GM18499 (cell line): ENCODE measurements around the gene KLB.
A peak's percentile ranks its signal among the peaks of the same experiment; 100 is the strongest.
"Not testable (repeated sequence)": the region's sequence is repeated elsewhere in the genome, so short reads cannot be mapped to it uniquely, and the experiment has no call there.

Experiments used
- ATAC-seq: cut with Tn5 transposase; IDR thresholded peaks from one replicate; pipeline ENCODE4 v1.9.1; 2021; ENCODE audit warnings: moderate number of reproducible peaks; ENCODE audit not compliant: insufficient read depth, unreplicated experiment

KLB gene

DNA sequence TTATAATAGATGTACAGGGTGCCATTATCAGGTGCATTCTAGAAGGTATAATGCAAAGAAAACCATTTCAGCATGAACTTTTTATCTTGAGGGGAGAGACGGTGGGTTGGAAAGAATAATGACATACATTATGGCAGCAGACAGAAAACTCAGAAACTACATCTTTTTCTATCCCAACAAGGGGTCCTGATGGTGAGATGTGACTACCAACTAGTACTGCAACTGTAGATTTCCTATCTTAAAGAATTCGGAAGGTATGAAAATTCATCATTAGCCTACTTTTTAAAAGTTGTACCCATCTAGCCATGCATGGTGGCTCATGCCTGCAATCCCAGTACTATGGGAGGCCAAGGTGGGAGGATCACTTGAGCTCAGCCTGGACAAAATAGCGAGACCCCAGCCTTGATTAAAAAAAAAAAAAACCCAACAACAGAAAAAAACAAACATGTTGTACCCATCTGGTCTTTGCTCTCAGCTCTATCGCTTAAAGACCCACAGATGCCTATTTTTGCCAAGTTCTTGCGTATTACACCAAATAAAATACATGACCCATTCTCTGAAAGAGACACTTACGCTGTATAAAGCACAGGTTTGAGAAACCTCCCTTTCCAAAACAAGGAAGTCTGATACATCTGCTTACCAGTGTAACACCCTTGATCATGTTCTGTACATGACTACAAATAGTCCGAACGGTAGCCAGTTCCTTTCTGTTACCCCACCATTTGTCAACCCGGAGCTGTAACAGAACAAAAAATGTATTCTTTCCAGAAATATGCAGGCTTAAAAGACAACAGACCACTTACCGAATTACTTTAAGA lies 50.4 kb downstream of the KLB start:
- no peak for ATAC-seq

DNA sequence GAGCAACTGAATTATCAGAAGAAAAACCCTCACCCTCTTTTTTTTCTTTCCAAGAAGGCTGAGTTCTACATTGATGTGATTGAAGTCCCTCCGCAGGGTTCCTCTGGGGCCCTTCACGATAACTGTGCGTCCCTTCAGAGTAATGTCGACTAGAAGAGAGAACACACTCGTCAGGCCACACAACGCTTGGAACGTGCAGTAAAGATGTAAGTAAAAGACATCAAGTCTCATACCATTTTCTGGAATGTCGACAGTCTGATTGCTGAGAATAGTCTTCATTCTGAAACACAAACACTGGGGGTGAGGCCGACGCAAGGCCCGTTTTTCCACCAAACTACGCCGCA lies 51.4 kb downstream of the KLB start:
- not testable (repeated sequence) for ATAC-seq

GRCh38 chr4:39458505-39459300 lies 52.0 kb downstream of the KLB start, which contains the start of the genes LIAS and RPL9:
TSS of gene LIAS (plus strand) at chr4:39459056. CDS start at chr4:39459118, 62 bp downstream.
TSS of gene RPL9 (minus strand) at chr4:39458922. CDS start at chr4:39458439, 483 bp downstream.
- ATAC-seq, result peak; percentile 72

- ATAC-seq, result no peak
Measured at GRCh38 chr4:39464886-39465501, 58.3 kb downstream of the KLB start.

GRCh38 chr4:39466747-39467146 lies 60.0 kb downstream of the KLB start:
- ATAC-seq, result no peak

DNA sequence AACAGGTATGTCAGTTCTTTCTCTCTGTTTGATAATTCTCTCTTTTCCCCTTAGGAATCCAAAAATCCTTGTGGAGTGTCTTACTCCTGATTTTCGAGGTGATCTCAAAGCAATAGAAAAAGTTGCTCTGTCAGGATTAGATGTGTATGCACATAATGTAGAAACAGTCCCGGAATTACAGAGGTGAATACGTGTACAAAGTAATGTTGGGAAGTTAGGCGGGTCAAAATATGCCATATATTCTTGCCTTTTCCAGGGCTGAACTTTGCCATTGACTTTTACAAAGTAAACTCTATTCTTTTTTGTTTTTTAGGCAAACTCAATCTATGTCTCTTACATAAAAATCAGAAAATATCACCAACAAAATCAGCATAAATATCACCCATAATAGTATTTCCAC lies 60.7 kb downstream of the KLB start:
- no peak for ATAC-seq

GRCh38 chr4:39469429-39470077 lies 62.8 kb downstream of the KLB start:
- peak; percentile 73 for ATAC-seq

DNA sequence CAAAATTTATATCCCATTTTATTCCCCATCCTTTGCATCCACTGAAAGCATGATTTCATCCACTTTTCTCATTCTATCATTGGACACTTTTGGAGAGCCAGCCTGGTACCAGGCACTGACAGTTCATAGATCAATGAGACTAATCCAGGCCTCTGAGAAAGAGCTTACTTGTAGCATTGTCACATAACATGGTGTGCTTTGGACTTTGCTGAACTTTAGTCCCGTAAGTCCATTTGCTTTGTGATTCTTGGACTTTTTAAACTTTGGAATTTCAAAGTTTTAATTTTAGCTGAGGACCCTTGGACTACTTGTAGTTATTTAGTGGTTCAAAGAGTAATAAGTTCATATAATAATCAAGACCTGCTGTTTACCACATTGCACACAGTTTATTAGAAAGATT lies 63.7 kb downstream of the KLB start:
- no peak for ATAC-seq

DNA sequence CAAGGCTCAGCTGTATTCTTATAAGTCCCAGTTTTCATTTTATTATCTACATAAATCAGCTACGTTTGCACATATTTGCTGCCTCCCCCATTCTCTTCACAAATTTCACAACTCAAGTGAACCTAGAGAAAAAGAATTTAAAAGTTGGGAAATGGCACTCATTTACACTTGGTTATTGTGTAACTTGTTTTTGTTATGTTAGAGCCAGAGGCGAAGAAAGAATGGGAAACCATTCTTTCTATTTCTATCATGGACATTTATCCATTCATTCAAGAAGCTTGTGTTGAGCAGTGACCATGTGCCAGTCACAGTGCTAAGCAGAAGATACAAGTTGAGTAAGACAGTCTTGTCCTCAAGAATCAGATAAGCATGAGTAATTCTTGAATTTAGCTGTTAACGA lies 65.7 kb downstream of the KLB start:
- no peak for ATAC-seq

- no peak for ATAC-seq
Measured at GRCh38 chr4:39476187-39476895, 69.6 kb downstream of the KLB start.

GRCh38 chr4:39480251-39480650 lies 73.5 kb downstream of the KLB start:
- ATAC-seq, result no peak

GRCh38 chr4:39480902-39481695 lies 74.4 kb downstream of the KLB start:
- no peak for ATAC-seq

DNA sequence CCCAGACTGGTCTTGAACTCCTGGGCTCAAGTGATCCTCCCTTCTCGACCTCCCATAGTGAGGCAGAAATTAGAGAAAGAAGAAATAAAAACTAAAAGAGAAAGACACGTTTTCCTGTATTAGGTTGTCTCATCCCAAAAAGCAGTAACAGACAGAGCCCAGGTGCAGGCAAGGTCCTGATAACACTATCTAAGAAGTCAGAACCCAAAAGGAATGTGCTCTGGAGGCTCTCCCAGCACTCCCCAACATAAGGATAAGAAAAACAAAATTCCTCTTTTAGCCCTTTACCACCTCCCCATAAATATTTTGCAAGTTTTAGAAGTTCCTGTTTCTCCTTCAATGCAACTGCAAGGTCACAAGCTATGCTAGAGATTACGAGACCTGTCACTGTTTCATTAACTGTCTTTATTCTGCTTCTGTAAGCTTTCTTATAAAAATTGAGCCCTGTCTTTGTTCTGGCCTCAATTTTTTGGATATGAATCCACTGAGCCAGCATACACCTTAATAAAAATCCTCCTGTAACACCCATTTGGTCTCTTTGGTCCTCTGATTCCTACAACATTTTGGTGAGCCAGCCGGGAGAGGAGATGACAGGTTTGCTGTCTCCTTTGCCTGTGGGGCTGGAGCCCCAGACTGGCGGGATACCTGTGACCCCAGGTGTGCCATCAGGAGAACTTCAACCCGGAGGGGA lies 78.0 kb downstream of the KLB start:
- no peak for ATAC-seq

- no peak for ATAC-seq
Measured at GRCh38 chr4:39486221-39486804, 79.6 kb downstream of the KLB start.

- no peak for ATAC-seq
Measured at GRCh38 chr4:39490322-39490721, 83.6 kb downstream of the KLB start.

DNA sequence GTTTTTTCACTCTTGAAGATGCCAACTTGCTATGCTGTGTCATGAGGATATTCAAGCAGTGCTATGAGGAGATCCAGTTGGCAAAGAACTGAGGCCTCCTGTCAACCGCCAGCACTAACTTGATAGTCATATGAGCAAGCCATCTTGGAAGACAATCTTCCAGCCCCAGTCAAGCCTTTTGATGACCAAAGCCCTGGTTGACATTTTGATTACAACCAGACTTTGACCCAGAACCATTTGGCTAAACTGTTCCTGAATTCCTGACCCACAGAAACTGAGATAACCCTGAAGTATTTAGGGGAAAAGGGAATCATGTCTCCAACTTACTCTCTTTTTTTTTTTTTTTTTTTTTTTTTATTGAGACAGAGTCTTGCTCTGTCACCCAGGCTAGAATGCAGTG lies 87.6 kb downstream of the KLB start:
- ATAC-seq, result no peak

- ATAC-seq, result no peak
Measured at GRCh38 chr4:39495446-39496213, 88.9 kb downstream of the KLB start.
